Sigmoid colon (tissue), 7 donors: ENCODE data around the gene OTUD1. TPM values are rescaled to one million over a fixed set of nuclear protein-coding genes. Genes with fewer than 3 reads are reported as not detected.

ENCODE experiments used
- DNase-seq: peaks from one replicate; pipeline ENCODE4 v3.0.0-alpha.2; 2019
- H3K27ac ChIP-seq, 4 donors: fragments of 200-600 bp; sonication (generic); one replicate each; pipeline ENCODE4 v1.5.1; 2016 to 2019; ENCODE audit warnings: mild to moderate bottlenecking in 1 of 4
- H3K27me3 ChIP-seq, 3 donors: fragments of 200-600 bp; sonication (generic); one replicate each; pipeline ENCODE4 v1.5.1; 2019; ENCODE audit warnings: mild to moderate bottlenecking in 1 of 3
- H3K36me3 ChIP-seq, 4 donors: fragments of 200-600 bp; sonication (generic); one replicate each; pipeline ENCODE4 v1.5.1; 2016 to 2019
- H3K4me1 ChIP-seq, 4 donors: fragments of 200-600 bp; sonication (generic); one replicate each; pipeline ENCODE4 v1.5.1; 2017 to 2019
- H3K4me3 ChIP-seq, 4 donors: fragments of 200-600 bp; sonication (generic); one replicate each; pipeline ENCODE4 v1.5.1; 2017 to 2019; ENCODE audit warnings: mild to moderate bottlenecking in 2 of 4, moderate library complexity in 1 of 4
- H3K9me3 ChIP-seq, 4 donors: fragments of 200-600 bp in 3 of 4; sonication (generic) in 3 of 4; one replicate each; pipeline versions ENCODE4 v1.5.1 to v1.6.1; 2013 to 2019
- CTCF ChIP-seq, 4 experiments: fragments of 450-650 bp in 3 of 4; fragments of 200-600 bp in 1 of 4; IDR thresholded peaks; one replicate each; pipeline ENCODE4 v1.5.1; 2016 to 2019; ENCODE audit warnings: antibody characterized with exemption in 4 of 4, mild to moderate bottlenecking in 3 of 4, moderate library complexity in 2 of 4
- EP300 ChIP-seq, 4 donors: sonication (generic); formaldehyde crosslinking; IDR thresholded peaks; one replicate each; pipeline ENCODE4 v1.6.1; 2017; ENCODE audit warnings: antibody characterized with exemption in 4 of 4
- POLR2A ChIP-seq, 2 donors: fragments of 450-650 bp; IDR thresholded peaks; one replicate each; pipeline ENCODE4 v1.6.1; 2016; ENCODE audit warnings: antibody characterized with exemption in 2 of 2, mild to moderate bottlenecking in 2 of 2, moderate library complexity in 2 of 2
- POLR2AphosphoS5 ChIP-seq, 4 donors: sonication (generic); formaldehyde crosslinking; IDR thresholded peaks; one replicate each; pipeline ENCODE4 v1.6.1; 2017; ENCODE audit warnings: antibody characterized with exemption in 4 of 4
- WGBS, 2 donors: extraction: QIAGEN DNeasy Blood & Tissue Kit; methylation state at CpG; one replicate each; pipeline ENCODE4 v1.1.7; 2013; 5-methylcytosine and 5-hydroxymethylcytosine counted together
- intact Hi-C: fragments of 100-400 bp; cut with DNase I; formaldehyde crosslinking; loops from one replicate; pipeline ENCODE4 v1.15.1; 2023
- polyA plus RNA-seq, 3 donors: library from polyadenylated mRNA; stranded (reverse); fragments of 200-250 nt; gene quantifications; one replicate each; pipeline ENCODE4 v1.2.3, GENCODE V29; 2013
- total RNA-seq, 4 donors: library from RNA; depleted of rRNA; stranded (reverse); fragments of >200 nt; gene quantifications; one replicate each; pipeline ENCODE4 v1.1.0, GENCODE V29; 2016
- donor health status: healthy with polysubstance abuse.
- donor health status: Bipolar disorder and iron deficiency.
- donor health status: healthy.

The OTUD1 gene
- total and polyA plus RNA-seq, 7 donors: 6.7 to 19.2 (median 13.2) TPM

- no peak for DNase-seq
- Histone ChIP-seq H3K9me3 (no peaks in the 10 kb centered on the region), H3K27me3 (no peaks in the 10 kb centered on the region), H3K4me1 (no peaks in the 10 kb centered on the region), H3K36me3 (no peaks in the 10 kb centered on the region), H3K27ac (no peak overlapping the region), H3K4me3 (no peak overlapping the region)
- 76 to 77% methylated on average over 5 of the region's 5 CpGs for WGBS, 2 donors
- TF ChIP-seq POLR2AphosphoS5 (IDR thresholded peaks at IDR 0.05) (no peak), EP300 (IDR thresholded peaks at IDR 0.05) (no peak), CTCF (IDR thresholded peaks at IDR 0.05) (no peak), POLR2A (IDR thresholded peaks at IDR 0.05) (no peak)
- intact Hi-C loops: no loop called here
Measured at GRCh38 chr10:23419201-23419600, 19.7 kb upstream of the OTUD1 start.

GRCh38 chr10:23419655-23420329 lies 19.1 kb upstream of the OTUD1 start:
- Histone ChIP-seq H3K9me3 (no peaks in the 10 kb centered on the region), H3K36me3 (no peaks in the 10 kb centered on the region), H3K4me3 (no peak overlapping the region), H3K27ac (no peak overlapping the region), H3K27me3 (no peaks in the 10 kb centered on the region), H3K4me1 (no peaks in the 10 kb centered on the region)
- TF ChIP-seq EP300 (IDR thresholded peaks at IDR 0.05): no peak
- no peak for TF ChIP-seq POLR2A (IDR thresholded peaks at IDR 0.05)
- no peak for TF ChIP-seq POLR2AphosphoS5 (IDR thresholded peaks at IDR 0.05)
- TF ChIP-seq CTCF (IDR thresholded peaks at IDR 0.05): no peak
- WGBS, 2 donors: 87% methylated on average over 7 of the region's 7 CpGs
- intact Hi-C loops: no loop called here
- no peak for DNase-seq

GRCh38 chr10:23421397-23421796 lies 17.5 kb upstream of the OTUD1 start:
- WGBS, 2 donors: 81 to 85% methylated on average over 1 of the region's 1 CpG
- intact Hi-C loops: no loop called here
- no peaks in the 10 kb centered on the region for H3K27me3 ChIP-seq

GRCh38 chr10:23422003-23422411 lies 16.9 kb upstream of the OTUD1 start:
- no peak for DNase-seq
- Histone ChIP-seq H3K4me1 (no peaks in the 10 kb centered on the region), H3K9me3 (no peaks in the 10 kb centered on the region), H3K4me3 (no peak overlapping the region), H3K27ac (no peak overlapping the region), H3K27me3 (no peaks in the 10 kb centered on the region), H3K36me3 (no peaks in the 10 kb centered on the region)
- WGBS, 2 donors: 24 to 49% methylated on average over 2 of the region's 2 CpGs
- TF ChIP-seq CTCF (IDR thresholded peaks at IDR 0.05) (no peak), POLR2A (IDR thresholded peaks at IDR 0.05) (no peak), EP300 (IDR thresholded peaks at IDR 0.05) (no peak), POLR2AphosphoS5 (IDR thresholded peaks at IDR 0.05) (no peak)
- intact Hi-C loops: no loop called here

More at GRCh38 chr10:23421397-23421796, 17.5 kb upstream of the OTUD1 start:
- DNase-seq: no peak
- no peaks in the 10 kb centered on the region for H3K4me1 ChIP-seq
- TF ChIP-seq POLR2A (IDR thresholded peaks at IDR 0.05): no peak
- TF ChIP-seq CTCF (IDR thresholded peaks at IDR 0.05): no peak
- no peak for TF ChIP-seq POLR2AphosphoS5 (IDR thresholded peaks at IDR 0.05)
- no peak for TF ChIP-seq EP300 (IDR thresholded peaks at IDR 0.05)
- H3K27ac ChIP-seq: no peak overlapping the region
- no peaks in the 10 kb centered on the region for H3K9me3 ChIP-seq
- no peaks in the 10 kb centered on the region for H3K36me3 ChIP-seq
- no peak overlapping the region for H3K4me3 ChIP-seq

- Histone ChIP-seq H3K27ac (no peak overlapping the region), H3K27me3 (no peaks in the 10 kb centered on the region), H3K4me3 (no peak overlapping the region), H3K4me1 (no peaks in the 10 kb centered on the region), H3K36me3 (no peaks in the 10 kb centered on the region), H3K9me3 (no peaks in the 10 kb centered on the region)
- WGBS, 2 donors: 9 to 35% methylated on average over 1 of the region's 1 CpG
- intact Hi-C loops: loop anchor here (10.0 kb wide), 3 partner anchors 87 to 1897 kb away; partner anchors contain the start of genes C10orf67, ENKUR, MLLT10 and THNSL1
- no peak for DNase-seq
- no peak for TF ChIP-seq POLR2A (IDR thresholded peaks at IDR 0.05)
- TF ChIP-seq POLR2AphosphoS5 (IDR thresholded peaks at IDR 0.05): no peak
- no peak for TF ChIP-seq CTCF (IDR thresholded peaks at IDR 0.05)
- TF ChIP-seq EP300 (IDR thresholded peaks at IDR 0.05): no peak
Measured at GRCh38 chr10:23432166-23432565, 6.7 kb upstream of the OTUD1 start.
